ENCODE measurements around the gene ZNF536.

Gene ZNF536

DNA sequence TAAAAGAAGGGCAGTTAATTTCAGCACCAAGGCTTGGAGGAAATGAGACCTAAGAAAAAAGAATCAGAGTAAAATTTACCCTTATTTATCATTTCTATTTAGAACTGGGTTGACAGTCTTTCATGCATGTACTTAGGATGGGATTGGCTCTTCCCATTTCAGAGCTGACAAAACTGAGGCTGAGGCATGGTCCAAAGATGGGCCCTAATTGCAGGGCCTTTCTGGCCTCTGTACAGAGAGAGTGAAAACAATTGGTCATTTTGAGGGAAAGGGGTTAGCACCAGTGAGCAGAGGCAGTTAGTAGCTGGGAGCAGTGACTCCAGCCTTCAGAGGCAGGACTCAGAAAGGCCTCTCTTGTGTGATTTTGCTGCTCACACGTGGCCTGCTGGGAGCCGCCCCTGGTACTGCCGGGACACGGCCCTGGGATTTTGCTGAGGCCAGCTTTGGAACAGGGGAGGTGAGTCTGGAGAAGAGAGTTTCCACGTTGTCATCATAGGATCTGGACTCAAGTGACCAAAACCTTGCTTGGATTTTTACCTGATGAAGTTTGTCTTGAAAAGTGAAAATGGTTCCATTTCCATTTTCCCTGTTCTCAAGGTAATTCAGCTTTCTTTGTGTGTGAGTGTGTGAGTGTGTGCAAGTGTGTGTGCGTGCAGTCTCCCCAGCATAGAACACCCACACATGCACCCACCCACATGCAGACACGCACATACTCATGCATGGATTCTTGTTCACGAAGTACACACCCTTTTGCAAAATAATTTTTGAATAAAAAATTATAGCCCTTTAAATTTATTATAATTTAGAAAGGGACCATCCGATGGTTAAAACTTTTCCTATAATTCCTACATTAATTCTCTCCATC is at the start of gene ZNF536:
Gene ZNF536 (plus strand): TSS at position 425 of the 865 bp plus-strand sequence. CDS start 71,179 bp downstream, outside the sequence.
- DNase-seq (ENCODE audit: low read depth in 2 of 2) = no peak

DNA sequence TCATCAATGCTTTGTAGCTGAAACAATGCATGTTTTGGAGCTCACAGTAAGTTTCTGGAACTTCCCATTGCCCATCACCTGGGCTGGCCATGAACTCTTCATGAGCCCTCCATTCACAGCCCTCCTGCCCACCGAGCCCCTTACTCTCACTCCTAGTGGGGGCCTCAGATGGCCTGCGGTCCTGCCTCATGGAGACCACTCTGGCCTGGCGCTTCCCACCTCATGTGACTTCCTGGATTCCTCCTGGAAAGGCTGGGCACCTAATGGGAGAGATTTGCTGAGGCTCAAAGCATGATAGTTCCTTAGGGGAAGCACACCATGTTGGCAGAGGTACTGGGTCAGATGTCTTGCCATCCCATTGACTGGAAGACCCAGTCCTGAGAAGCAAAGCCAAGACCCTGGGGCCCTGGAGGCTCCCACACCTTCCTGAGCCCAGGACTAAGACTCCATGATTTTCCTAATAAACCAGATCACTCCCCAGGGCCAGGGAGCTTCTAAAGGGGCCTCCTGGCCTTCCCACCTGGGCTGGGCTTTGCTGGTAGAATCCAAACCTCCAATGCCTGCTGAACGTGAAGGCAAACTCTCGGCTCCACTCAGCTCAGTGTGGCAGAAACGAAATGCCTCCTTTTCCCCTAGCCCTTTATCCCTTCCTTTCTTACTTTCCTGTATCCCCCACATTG is 49.4 kb upstream of the ZNF536 start:
- DNase-seq (ENCODE audit: low read depth in 2 of 2) = no peak

DNA sequence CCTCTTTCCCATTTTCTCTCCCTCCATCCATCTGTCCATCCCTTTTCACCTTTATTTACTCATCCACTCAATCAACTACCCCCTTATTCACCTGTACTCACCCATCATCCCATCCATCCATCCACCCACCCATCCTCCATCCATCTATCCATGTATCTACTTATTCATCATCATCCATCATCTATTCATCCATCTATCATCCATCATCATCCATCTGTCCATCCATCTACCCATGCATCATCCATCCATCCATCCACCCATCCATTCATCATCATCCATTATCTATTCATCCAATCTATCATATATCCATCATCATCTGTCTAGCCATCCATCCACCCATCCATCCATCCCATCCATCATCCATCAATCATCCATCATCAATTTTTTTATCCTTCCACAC is 48.3 kb upstream of the ZNF536 start:
- no peak for DNase-seq (ENCODE audit: low read depth in 2 of 2)

GRCh38 chr19:30324982-30325381 is 47.2 kb upstream of the ZNF536 start:
- no peak for DNase-seq (ENCODE audit: low read depth in 2 of 2)

- no peak for DNase-seq (ENCODE audit: low read depth in 2 of 2)
Observed at GRCh38 chr19:30325676-30326392, 46.4 kb upstream of the ZNF536 start.

- no peak for DNase-seq (ENCODE audit: low read depth in 2 of 2)
Observed at GRCh38 chr19:30326393-30326710, 45.8 kb upstream of the ZNF536 start.

- DNase-seq (ENCODE audit: low read depth in 2 of 2) = no peak
Observed at GRCh38 chr19:30327331-30327730, 44.9 kb upstream of the ZNF536 start.

DNA sequence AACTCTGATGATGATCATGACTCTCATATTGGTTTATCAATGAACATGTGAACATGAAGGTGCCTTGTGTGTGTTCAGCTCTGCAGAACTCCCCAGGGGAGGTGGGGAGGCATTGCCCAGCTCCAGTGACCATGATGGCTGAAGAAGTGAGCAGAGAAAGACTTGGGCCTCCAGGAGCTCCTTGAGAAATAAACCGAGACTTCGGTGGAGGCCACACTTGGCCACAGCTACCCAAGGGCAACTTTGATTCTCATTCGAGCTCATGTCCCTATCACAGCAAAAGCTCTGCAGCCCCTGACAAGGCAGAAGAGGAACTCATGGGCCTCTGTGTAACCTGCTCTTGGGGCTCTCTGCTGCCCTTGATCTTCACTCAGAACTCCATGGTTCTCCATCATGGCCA is 44.1 kb upstream of the ZNF536 start:
- DNase-seq (ENCODE audit: low read depth in 2 of 2) = no peak

- no peak for DNase-seq (ENCODE audit: low read depth in 2 of 2)
Observed at GRCh38 chr19:30330266-30330665, 41.9 kb upstream of the ZNF536 start.

GRCh38 chr19:30332445-30333234 is 39.5 kb upstream of the ZNF536 start:
- DNase-seq (ENCODE audit: low read depth in 2 of 2) = no peak

- DNase-seq (ENCODE audit: low read depth in 2 of 2) = no peak
Observed at GRCh38 chr19:30333291-30334065, 38.7 kb upstream of the ZNF536 start.

DNA sequence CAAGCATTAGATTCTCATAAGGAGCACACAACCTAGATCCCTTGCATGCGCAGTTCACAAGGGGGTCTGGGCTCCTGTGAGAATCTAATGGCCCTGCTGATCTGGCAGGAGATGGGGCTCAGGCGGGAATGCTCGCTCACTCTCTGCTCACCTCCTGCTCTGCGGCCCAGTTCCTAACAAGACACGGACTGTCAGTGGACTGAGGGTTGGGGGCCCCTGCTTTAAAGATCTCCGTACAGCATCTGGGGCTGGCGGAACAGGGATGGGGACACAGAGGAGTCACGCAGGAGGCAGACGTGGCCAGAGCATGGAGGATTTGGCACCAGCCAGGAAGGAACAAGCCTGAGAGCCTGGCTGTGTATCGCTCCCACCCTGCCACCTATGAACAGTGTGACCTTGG is 37.3 kb upstream of the ZNF536 start:
- DNase-seq (ENCODE audit: low read depth in 2 of 2) = no peak

DNA sequence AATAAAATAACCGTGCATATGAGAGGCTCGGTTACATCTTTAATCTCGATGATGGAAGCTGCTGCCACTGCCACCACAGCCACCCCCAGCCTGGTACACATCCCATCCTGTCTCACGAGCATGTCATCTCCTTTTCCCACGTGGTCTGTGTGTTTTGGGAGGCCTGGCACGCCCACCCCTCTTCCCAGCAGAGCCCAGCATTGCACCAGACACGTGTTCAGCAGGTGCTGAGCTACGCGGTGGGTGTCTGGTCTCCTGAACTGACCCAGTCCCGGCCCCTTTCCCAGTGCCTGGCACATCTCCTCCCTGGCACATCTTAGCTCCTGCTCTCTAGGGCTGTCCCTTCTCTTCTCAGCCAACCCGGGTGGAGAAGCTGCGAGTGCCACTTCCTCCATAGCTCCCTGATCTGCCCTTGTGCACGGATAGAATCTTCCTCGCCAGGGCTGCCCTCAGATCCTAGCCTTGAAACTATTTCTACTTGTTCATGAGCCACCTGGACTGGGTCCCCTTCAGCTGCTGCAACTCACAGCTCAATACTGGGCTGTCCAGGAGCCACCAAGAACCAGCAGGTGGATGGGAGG is 36.8 kb upstream of the ZNF536 start:
- DNase-seq (ENCODE audit: low read depth in 2 of 2) = no peak

DNA sequence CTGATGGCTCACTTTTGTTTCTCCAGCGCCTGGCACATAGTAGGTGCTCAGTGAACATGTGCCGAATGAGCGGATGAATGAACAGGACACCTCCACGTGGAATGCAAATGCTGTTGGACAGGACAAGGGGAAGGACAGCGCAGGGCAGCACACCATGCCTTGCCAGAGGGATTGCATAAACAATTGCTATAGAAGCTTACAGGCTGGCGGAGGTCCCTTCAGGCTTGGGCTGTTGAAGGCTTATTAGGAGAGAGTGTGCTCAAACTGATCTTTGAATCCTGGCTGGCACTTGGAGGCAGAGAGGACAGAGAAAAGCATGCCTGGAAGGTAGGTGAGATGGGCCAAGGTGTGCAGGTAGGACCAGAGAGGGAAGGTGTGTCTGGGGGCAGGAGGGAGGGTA is 35.9 kb upstream of the ZNF536 start:
- no peak for DNase-seq (ENCODE audit: low read depth in 2 of 2)

DNA sequence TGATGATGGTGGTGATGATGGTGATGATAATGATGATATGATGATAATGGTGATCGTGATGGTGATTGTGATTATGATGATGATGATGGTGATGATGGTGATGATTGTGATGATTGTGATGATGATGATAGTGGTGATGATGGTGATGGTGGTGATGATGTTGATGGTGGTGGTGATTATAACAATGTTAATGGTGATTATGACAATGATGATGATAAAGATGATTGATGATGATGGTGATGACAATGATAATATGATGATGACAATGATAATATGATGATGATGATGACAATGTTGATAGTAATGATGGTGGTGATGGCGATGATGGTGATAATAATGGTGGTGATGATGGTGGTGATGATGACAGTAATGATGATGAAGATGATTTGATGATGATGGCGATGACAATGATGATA is 34.1 kb upstream of the ZNF536 start:
- DNase-seq (ENCODE audit: low read depth in 2 of 2) = no peak

DNA sequence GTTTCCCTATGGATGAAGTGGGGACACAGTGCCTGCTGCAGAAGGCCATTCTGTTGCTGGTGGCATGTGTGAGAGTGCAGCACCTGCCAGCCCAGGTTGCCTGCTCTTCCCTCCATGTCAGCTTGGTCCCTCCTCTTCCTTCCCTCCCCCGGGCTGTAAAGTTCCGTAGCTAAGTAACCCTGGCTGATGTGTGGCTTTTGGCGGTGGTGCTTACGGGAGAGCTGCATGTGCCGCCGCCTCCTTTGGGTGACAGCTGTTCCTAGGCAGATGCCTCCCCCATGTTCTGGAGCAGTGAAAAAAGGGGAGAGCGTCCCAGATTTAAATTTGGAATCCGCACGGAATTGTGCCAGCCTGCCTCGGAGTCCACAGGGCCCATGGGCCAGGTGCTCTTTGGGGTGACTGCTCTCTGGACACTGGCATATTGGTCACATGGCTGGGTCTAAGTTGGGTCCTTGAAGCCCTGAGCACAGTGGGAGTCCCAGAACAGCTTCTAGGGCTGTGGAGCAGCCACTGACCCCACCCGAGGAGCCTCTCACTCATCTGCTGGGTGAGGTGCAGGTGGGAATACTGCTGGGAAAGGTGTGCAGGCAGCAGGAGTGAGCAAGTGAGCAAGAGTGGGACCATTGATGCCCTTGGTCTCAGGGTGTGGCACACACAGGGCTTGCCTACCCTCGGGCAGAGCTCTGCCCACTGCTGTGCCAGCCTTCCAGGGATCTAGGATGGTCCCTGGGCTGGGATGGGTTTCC is 33.1 kb upstream of the ZNF536 start:
- DNase-seq (ENCODE audit: low read depth in 2 of 2) = no peak

DNA sequence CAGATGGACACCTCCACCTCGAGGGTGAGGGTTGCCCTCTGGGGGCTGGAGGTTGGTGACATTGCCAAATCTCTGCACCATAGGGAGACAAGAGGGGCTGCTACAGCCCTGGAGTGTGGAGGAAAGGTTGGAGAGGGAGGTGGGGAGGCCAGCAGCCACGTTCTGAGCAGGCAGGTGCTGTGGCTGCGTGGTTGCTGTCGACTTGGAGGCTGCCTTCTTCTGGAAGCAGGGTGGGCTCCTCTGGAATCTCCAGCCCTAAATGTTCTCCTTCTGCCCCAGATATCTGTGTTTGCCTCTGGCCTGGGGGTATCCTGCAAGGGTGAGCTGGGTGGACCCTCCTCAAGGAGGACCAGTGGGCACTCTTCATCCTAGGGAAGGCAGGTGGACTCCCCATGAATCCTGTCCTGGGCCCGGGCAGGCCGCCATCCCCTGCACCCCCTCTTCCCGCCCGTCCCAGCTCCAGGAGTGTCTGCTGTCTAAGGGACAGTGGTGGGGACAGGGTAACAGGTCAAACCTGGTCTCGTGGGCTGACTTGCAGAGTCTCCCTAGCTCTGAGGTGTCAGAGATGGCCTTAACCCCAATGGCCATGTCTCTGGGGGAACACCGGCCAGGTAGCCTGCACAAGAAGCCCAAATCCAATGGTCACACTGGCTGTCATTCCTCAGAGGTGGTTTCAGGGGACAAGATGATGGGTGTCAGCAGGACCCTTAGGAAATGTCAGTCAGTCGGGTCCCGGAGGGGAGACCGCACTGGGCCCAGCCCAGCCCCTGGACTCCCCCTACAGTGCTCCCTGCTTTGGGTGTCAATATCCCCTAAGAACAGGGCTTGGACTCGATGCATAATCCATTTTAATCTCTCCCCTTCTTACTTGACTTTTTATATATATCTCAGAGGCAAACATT is 32.3 kb upstream of the ZNF536 start:
- no peak for DNase-seq (ENCODE audit: low read depth in 2 of 2)

DNA sequence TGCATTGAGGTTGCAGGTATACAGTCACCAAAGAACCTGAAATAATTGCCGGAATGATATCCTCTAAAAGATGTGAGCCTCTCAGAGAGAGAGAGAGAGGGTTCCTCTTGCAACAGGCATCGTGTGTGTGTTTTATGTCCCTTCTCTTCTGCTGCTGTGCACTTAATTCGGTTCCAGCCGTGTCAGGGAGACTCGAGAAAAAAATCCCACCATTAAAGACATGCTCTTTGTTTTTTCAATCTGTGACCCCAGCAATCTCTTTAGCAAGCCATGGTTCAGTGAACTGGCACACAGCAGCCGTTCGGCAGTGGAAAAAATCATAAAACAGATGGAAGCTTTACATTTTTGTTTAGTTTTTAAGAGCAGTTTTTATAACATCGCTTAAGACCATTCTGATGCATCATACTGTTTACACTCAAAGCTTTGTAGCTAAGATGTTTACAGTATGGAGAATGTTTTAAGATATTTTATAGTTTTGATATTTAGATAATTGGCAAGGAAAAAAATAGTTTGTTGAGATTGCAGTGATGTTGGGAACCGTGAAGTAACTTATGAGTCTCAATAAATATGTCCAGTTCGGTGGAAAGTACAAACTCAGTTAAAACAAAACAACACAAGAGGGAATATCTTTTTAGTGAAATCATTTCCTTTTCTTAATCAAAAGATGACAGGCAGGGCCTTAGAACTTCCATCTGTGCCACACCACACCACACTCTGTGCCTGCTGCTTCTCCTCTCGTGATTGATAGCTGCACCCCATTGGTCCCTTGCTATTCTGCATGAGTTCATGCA is 31.2 kb upstream of the ZNF536 start:
- no peak for DNase-seq (ENCODE audit: low read depth in 2 of 2)

All from stimulated activated CD4-positive, alpha-beta T cell treated with anti-CD3 and anti-CD28 coated beads, Interleukin-1b, Interleukin-23, amount 100 ng/mL, for 4 hours (primary cell).